GM23338 (cell line): ENCODE results near the gene XPNPEP2.

Experiments used
- CTCF ChIP-seq, 2 experiments: fragments of 200-600 bp in 1 of 2; sonication (generic) in 1 of 2; conservative IDR thresholded peaks; 2 replicates each; pipeline versions ENCODE4 v1.5.1 to v1.6.1; 2016 to 2017; ENCODE audit warnings: antibody characterized with exemption in 2 of 2, low read depth in 2 of 2, mild to moderate bottlenecking in 2 of 2, moderate library complexity in 1 of 2
- EZH2 ChIP-seq: fragments of 200-600 bp; sonication (generic); IDR thresholded peaks from one replicate; pipeline ENCODE4 v1.8.0; 2017; ENCODE audit warnings: antibody characterized with exemption, mild to moderate bottlenecking, low read depth; ENCODE audit not compliant: unreplicated experiment
- EZH2phosphoT487 ChIP-seq: fragments of 200-600 bp; sonication (generic); IDR thresholded peaks from one replicate; pipeline ENCODE4 v1.8.1; 2018; ENCODE audit warnings: antibody characterized with exemption; ENCODE audit not compliant: unreplicated experiment
- JUNB ChIP-seq: IDR thresholded peaks from one replicate; pipeline ENCODE4 v1.6.1; 2016; ENCODE audit warnings: antibody characterized with exemption; ENCODE audit not compliant: unreplicated experiment
- REST ChIP-seq: IDR thresholded peaks from one replicate; pipeline ENCODE4 v1.6.1; 2018; ENCODE audit warnings: antibody characterized with exemption; ENCODE audit not compliant: unreplicated experiment

- TF ChIP-seq CTCF (conservative IDR thresholded peaks at IDR 0.05; ENCODE audit: low read depth in 2 of 2) (no peak), EZH2 (no peak), REST (no peak), JUNB (no peak), EZH2phosphoT487 (no peak)
These were observed 79.3 kb downstream of the XPNPEP2 start for GRCh38 chrX:129818123-129818522.
